Activated CD4-positive, alpha-beta T cell treated with anti-CD3 and anti-CD28 coated beads, Interleukin-2, amount 50 U/mL, for 16 hours (primary cell): ENCODE data around the gene KAT5.
A peak's percentile ranks its signal among the peaks of the same experiment; 100 is the strongest.
"Not testable (repeated sequence)": the region's sequence is repeated elsewhere in the genome, so short reads cannot be mapped to it uniquely, and the experiment has no call there.

Experiments used
- DNase-seq: peaks from one replicate; pipeline ENCODE4 v3.0.0-alpha.2; 2020

The KAT5 gene

DNA sequence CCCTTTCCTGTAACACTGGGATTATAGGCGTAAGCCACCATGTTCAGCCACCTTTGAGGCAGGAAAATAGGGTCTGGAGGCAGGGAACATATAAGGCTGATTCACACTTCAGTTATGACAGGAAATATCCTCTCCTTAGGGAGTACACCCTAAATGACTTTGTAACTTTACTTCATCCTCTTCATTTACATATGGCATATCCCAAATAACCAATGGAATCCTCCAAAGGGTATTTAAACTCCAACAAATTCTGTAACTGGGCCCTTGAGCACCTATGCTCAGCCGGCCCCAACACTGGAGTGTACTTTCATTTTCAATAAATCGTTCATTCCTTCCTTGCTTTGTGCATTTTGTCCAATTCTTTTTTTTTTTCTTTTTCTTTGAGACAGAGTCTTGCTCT, 1.6 kb upstream of the KAT5 start:
- DNase-seq, result no peak

GRCh38 chr11:65712633-65713076, 603 bp downstream of the KAT5 start:
- DNase-seq, result no peak

DNA sequence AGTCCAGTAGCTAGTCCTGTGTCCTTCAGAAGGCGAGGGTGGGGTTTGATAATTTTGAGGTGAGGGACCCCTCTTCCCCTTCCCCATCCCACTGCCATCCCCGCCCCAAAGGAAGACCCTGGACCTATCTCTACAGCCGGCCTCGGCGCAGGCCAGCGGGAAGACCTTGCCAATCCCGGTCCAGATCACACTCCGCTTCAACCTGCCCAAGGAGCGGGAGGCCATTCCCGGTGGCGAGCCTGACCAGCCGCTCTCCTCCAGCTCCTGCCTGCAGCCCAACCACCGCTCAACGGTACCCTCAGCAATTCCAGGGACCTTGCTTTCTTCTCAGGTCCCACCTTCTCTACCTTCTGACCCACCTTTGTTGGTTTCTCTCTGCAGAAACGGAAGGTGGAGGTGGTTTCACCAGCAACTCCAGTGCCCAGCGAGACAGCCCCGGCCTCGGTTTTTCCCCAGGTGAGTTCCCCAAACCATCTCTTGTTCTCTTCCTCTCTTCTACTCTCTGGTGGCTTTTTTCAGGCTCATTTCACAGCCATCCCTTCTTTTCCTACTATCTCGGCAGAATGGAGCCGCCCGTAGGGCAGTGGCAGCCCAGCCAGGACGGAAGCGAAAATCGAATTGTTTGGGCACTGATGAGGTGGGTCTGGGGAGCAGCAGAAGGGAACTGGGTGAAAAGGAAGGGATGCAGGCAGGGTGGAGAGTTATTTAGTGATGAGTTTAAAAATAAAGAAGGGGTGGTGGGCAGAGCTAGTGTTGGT, 1.3 kb downstream of the KAT5 start:
- DNase-seq, result no peak

DNA sequence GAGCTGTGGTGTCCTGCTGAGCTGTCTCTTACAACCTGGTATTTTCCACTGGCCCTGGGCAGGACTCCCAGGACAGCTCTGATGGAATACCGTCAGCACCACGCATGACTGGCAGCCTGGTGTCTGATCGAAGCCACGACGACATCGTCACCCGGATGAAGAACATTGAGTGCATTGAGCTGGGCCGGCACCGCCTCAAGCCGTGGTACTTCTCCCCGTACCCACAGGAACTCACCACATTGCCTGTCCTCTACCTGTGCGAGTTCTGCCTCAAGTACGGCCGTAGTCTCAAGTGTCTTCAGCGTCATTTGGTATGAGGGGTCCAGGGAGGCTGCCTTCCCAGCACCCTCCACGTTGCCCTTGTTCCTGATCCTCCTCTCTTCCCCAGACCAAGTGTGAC, 2.4 kb downstream of the KAT5 start:
- DNase-seq, result no peak

GRCh38 chr11:65716302-65716701, 4.2 kb downstream of the KAT5 start:
- DNase-seq, result no peak

- no peak for DNase-seq
Measured at GRCh38 chr11:65716774-65717405, 4.8 kb downstream of the KAT5 start.

GRCh38 chr11:65717906-65718305, 5.9 kb downstream of the KAT5 start:
- DNase-seq, result no peak

GRCh38 chr11:65718531-65718930, 6.5 kb downstream of the KAT5 start:
- DNase-seq, result no peak

GRCh38 chr11:65718964-65719492, 7.0 kb downstream of the KAT5 start:
- DNase-seq, result no peak

GRCh38 chr11:65719871-65720210, 7.8 kb downstream of the KAT5 start:
- DNase-seq, result peak; percentile 26

GRCh38 chr11:65720211-65720934, 8.3 kb downstream of the KAT5 start, which contains the start of gene RNASEH2C:
Gene RNASEH2C (minus strand): TSS chr11:65720798. CDS start chr11:65720758, 40 bp downstream.
- DNase-seq, result peak; percentile 85

- no peak for DNase-seq
Measured at GRCh38 chr11:65722261-65722660, 10.2 kb downstream of the KAT5 start.

- DNase-seq, result no peak
Measured at GRCh38 chr11:65726660-65727059, 14.6 kb downstream of the KAT5 start.

DNA sequence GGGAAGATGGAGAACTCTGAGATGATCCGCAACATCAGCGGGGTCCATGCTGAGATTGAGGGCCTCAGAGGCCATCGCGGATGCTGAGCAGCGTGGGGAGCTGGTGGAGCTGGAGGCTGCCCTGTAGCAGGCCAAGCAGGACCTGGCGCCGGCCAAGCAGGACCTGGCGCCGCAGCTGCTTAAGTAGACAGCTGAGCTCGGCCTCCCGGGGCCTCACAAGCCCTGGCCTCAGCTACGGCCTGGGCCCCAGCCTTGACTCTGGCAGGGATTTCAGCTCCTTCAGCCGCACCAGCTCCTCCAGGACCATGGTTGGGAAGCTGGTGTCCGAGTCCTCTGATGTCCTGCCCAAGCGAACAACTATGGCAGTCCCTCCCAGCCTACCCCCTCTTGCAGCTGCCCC, 15.8 kb downstream of the KAT5 start:
- no peak for DNase-seq

GRCh38 chr11:65730461-65730860, 18.4 kb downstream of the KAT5 start:
- DNase-seq, result no peak

GRCh38 chr11:65735111-65735510, 23.1 kb downstream of the KAT5 start:
- not testable (repeated sequence) for DNase-seq

DNA sequence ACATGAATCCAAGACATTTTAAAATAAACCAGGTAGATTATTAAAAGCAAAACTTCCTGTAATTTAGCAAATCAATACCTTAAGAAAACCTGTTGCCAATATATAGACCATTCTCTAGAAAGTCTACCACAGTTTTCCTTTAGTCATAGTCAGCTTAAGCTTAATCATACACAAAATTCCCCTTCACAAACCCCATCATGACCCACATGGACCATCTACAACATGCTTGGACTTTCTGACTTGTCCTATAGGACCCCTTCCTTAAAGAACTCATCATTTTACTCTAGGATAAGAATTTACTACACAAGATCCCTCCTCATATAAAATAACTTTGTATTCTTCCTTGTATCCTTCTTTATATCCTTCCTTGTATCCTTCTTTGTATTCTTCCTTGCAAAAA, 24.8 kb downstream of the KAT5 start:
- DNase-seq, result no peak

DNA sequence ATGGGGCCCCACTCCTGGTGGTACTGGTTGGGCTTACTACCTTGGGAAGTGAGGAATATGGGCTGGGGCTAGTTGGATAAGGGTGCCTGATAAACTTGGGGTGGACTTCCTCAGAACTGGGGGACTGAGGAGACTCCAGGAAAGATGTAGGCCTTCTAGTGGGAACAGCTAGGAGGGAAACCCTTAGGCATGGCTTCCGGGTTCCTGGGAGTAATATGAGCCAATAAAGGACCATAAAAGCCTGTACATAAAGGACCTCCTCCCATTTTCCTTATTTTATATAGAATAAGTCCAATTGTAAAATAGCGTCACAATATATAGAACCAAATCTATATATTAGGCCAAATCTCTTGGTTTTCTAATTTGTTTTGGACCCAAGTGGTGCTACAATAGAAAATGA, 27.0 kb downstream of the KAT5 start:
- no peak for DNase-seq

DNA sequence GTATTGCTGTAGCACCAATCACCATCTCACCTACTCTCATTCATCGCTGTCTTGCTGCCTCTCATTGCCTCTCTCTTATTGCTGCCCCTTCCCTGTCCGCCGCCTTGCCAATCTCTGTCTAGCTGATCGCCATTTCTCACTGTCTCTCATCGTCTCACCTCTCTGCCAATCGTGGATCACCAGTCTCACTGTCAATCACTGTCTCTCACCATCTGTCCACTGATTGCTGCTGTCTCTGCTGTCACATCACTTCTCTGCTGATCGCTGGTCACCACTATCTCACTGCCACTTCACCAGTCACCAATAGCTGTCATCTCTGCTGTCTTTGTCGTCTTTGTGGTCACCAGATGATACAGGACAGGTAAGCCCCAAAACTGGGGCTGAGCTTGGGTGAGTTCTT, 29.1 kb downstream of the KAT5 start:
- no peak for DNase-seq

DNA sequence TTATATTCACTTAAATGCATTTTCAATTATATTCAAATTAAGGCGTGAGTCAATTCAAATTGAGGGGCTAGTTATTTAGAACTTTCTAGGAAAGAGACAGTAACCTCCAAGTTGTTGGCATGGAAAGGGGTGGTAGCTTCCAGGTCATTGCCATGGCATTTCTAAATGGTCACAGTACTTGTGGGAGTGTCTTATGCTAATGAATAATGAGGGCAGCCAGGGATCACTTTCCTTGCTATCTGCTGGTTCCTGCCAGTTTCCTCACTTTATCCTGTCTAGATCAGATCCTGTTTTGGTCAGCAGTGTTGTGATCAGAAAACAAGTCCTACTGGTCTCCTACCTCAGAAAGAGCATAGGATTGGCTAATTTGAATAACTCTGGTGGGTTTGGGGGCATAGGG, 30.3 kb downstream of the KAT5 start:
- DNase-seq, result no peak

DNA sequence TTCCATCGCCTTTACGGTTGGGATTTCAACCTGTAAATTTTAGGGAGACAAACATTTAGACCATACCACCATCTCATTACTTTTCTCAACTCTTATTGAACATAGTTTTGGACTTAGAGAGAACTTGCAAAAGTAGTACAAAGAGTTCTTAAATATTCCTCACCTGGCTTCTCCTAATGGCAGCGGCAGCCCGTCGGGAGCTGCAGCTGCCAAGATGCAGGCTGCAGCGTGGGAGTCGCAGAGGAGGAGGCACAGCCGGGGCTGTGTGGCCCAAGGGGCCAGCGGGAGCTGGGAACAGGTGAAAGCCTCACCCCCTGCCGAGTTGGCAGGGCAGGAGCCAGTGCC, 31.6 kb downstream of the KAT5 start:
- no peak for DNase-seq

GRCh38 chr11:65744026-65744698, 32.1 kb downstream of the KAT5 start:
- no peak for DNase-seq

GRCh38 chr11:65744699-65745042, 32.6 kb downstream of the KAT5 start:
- no peak for DNase-seq
